GM18502 (cell line): ENCODE results near the gene CDH4.

Experiments used
- ATAC-seq: cut with Tn5 transposase; IDR thresholded peaks from one replicate; pipeline ENCODE4 v1.9.1; 2021; ENCODE audit warnings: mild to moderate bottlenecking; ENCODE audit not compliant: unreplicated experiment, poor library complexity

The CDH4 gene

DNA sequence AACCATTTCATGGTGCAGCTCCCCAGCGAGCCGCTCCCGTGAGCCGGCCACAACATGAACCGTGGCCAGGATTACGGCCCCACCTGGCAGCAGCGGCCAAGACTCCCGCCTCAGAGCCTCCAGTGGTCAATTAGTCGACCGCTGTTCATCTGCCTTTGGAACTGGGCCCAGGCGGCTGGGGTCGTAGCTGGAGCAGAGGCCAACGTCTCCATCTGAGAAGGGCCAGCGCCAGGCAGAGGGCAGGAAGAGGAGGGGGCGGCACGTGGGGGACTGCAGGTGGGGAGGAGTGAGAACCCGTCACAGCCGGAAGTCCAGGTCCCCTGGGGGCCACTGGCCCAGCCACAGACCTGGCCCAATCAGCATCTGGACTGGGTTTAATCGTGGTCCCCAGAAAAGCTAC lies 629.4 kb downstream of the CDH4 start:
- no peak for ATAC-seq

DNA sequence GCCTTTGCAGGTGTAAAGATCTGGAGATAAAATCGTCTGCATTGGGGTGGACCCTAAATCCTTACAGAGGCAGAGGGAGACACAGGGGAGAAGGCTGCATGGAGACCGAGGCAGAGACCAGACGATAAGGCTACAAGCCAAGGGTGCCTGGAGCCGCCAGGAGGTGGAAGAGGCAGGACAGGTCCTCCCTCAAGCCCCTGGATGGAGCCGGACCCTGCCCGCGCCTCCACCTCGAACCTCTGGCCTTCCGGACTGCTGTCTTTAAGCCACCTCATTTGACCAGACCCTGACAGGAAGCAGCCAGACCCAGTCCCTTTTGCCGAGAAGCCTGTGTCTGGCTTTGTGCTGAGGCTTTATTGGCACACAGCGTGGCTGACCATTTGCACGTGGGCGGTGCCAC lies 629.8 kb downstream of the CDH4 start:
- no peak for ATAC-seq

DNA sequence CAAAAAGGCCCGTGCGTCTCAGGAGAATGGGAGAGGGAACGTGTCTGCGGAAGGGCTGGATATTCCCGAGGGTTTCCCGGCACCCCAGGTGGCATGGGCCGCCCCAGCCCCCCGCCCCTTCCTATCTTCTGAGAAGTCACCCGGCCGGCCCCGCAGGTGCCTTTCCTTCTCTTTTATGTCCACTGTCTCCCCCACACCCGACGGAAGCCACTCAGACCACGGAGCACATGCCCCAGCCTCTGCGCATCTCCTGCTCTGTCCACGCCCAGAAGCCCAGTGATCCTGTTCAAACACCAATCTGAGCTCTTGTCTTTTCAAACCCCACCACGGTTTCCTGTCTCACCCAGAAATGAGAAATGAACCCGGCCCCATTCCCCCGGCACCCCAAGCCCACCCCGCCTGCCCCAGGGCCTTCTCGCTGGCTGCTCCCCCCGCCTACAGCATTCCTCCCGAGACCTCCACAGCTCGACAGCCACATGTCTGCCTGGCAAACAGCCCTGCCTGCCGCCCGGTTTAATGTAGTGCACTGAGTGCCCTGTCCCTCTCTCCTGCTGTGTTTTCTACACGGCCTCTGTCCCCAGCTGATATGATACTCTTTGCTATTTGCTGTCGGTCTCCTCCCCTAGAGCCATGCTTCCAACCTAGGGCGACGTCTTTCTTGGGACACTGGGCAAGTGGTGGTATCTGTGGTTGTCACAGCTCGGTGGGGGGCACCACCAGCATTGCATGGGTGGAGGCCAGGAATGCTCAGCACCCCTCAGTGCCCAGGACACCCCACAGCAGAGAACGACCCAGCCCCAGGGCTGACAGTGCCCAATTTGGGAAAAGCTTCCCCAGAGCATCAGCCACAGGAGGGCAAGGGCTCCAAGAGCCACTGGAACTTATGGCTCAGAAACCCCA lies 630.9 kb downstream of the CDH4 start:
- no peak for ATAC-seq

DNA sequence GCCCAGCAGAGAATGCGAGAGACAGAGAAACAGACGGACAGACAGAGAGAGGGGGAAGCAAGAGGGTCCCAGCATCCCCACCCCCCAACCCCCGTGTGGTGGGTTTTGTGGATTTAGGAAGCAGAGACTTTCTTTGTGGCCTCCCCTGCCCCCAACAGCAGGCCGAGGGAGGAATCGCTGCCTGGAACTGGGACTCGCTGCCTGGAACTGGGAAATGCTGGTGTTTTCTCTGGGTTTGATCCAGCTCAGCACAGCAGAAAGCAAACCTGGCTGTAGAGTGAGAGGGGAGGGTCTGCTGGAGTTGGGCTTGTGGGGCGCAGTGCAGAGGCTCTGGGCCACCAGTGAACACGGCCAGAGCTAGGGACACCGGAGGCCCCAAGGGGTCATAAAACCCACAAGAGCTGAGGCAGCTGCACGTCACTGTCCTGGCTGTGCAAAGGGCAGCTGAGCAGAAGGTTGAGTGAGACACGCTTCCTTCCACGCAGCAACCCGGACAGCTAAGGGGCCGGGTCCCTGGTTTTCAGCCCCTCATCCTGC lies 631.9 kb downstream of the CDH4 start:
- ATAC-seq: no peak

DNA sequence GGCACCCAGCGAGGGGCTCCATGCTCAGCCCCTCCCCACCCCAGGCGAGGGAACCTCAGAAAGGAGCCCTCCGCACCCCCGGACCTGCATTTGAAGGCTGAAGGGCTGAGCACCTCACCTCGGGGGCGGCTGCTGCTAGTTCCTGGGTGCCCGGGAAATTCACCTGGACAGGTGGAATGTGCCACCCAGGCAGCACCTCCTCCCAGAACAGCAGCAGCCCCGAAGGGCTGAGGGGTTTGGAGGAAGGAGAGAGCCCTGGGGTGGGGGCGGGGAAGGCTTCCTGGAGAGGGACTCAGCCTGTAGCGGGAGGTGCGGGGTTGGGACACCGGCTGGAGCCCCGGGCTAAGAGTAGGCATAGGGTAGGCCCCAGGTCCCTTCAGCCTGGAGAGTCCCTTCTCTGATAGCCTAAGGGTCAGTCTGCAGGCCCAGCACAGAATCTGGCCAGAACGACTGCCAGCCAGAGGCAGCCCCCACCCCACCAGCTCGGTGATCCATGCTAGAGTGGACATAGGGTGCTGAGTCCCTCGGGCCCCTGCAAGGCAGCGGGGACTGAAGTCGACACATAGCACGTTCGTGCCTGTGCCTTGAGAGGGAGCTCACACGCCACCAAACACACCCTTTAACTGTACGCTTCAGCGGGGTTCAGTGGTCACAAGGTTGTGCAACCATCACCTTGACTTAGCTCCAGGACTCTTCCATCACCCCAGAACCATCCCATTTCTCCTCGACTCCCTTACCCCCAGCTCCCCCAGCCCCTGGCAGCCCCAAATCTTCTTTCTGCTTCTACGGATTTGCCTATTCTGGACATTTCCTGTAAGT lies 632.7 kb downstream of the CDH4 start:
- no peak for ATAC-seq

DNA sequence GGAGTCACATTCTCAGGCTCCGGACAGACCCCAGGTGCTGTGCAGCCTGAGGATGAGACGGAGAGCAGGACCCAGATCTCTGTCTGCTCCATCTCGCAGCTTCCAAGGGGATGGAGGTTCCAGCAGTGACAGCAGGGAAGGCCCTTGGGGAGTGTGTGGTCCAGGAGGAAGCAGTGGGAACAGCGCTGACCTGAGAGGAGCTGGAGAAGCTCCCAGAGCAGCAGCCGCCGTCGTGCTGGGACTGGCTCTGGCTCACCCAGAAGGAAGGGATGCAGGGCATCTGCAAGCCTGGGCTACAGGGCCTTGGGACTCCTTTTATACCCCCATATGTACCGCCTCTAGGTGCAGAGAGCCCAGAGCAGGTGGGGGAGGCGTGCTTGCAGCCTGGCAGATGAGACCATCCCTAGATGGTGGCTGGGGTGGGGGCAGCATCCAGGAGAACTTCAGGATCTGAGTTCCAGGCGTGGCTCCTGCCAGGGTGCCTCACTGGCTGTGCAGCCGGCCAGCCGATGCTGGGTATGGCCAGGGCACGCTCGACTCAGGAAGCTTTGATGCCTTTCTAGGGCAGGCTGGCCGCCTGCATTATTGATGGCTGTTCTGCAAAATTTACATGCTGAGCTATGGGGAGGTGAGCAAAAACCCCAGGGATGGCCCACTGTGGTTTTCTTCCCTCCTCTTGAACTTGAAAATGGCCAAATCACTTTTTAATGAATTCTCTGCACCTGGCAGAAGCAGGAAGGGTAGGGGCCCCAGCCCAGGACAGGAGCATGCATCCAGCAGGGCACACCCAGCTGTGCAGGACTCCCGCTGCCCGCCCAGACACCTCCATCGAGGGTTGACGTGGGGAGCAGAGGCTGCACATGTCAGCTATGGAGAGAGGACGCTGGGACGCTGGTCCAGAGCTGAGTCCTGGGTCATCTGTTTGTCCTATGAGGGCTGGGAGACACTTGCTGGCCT lies 634.0 kb downstream of the CDH4 start:
- no peak for ATAC-seq

DNA sequence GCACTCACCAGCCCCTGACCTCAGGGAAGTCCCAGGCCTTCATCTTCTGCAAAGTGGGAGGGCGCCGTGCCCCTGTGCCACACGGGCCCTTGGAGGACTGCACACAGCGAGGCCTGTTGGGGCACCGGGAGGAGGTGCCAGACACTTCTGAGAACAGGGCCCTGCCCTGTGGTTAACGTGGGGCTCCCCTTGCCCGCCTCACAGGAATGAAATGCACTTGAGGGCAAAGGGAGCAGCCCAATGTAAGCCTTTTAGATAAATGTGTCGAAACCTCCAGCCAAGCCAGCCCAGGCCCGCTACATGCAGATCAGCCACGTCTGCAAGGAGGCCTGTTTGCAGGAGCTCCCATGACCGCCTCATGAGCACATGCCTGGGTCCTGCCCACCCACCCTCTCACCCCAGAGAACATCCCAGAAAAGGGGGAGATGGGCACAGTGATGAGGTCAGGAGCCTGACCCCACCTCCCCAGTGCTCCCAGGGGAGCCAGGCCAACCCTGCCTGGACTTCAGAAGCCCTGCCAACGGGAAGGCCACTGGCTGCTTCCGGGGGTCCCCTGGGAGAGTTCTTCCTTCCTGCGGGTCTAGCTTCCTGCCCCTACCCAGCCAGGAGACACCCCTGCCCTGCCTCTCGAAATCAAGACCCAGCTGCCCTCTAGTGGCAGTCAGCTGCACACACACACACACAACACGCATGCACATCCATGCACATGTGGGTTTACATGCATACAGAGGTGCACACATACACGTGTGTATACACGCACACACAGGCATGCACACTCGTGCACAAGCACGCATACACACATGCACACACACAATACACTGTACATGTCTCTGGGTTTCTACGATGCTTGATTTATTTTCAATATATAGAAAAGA lies 634.9 kb downstream of the CDH4 start:
- ATAC-seq: no peak

DNA sequence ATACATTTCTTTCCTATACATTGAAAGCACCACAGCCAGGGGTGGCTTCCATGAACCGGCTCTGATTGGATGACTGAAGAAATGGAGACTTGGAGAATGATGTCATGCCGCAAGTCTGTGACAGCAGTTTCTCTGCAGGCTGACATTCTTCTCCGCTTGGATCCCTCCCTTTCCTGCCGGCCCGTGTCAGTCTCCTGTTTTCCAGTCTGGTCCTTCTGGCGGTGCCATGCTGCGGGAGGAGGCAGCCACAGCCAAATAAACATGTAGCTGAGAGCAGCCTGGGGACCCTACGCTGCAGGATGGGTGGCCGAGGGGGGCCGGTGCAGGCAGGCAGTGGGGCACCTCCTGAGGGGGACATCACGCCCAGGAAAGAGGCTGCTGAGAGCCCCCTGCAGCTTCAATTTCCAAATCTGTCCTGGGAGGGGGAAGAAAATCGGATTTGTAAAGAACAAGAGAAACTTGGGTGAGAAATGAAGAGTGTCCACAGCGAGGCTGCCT lies 635.6 kb downstream of the CDH4 start:
- no peak for ATAC-seq

DNA sequence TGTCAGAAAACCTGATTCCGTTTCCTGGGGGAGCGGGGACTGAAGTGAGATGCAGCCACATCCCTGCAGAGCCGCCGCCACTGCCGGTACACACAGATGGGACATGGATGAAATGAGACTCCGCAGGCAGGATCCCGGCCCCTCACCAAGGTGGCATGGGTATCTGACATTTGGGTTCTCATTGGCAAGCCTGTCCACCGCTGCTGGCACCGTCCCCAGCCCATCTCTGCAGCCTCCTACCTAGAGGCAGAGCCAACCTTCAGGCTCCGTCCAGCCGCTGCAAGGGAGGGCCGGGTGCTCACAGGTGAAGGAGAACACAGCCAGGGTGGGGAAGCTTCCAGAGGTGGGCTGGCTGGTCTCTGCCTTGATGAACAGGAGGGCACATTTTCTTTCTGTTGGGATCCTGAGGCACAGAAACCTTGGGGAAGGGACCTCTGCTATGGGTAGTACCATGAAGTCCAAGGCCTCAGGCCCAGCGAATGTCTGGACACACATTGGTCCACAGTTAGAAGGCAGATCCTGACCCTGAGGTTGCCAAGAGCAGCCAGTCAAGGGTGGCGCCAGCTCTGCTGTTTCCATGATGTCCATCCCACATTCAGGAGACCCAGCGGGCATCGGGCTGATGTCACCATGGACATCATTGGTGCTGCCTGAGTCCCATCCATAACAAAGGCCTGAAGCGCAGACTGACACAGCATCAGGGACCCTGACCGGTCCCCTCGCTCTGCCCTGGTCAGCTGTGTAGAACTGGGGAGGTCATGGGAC lies 636.2 kb downstream of the CDH4 start:
- ATAC-seq: no peak

DNA sequence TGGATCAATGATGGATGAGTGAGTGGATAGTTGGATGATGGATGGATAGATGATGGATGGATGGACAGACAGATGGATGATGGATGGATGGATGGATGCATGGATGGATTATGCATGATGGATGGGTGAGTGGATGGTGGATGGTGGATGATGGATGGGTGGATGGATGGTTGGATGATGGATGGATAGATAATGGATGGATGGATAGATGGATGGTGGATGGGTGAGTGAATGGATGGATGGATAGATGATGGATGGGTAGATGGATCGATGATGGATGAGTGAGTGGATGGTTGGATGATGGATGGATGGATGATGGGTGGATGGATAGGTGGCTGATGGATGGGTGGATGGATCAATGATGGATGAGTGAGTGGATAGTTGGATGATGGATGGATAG lies 637.6 kb downstream of the CDH4 start:
- no peak for ATAC-seq

DNA sequence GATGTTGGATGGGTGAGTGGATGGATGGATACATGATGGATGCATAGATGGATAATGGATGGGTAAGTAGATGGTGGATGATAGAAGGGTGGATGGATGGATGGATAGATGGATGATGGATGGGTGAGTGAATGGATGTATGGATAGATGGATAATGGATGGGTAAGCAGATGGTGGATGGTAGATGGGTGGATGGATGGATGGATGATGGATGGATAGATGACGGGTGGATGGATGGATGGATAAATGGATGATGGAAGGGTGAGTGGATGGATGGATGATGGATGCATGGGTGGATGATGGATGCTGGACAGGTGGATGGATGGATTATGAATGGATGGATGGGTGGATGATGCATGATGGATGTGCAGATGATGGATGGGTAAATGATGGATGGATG lies 638.1 kb downstream of the CDH4 start:
- no peak for ATAC-seq

DNA sequence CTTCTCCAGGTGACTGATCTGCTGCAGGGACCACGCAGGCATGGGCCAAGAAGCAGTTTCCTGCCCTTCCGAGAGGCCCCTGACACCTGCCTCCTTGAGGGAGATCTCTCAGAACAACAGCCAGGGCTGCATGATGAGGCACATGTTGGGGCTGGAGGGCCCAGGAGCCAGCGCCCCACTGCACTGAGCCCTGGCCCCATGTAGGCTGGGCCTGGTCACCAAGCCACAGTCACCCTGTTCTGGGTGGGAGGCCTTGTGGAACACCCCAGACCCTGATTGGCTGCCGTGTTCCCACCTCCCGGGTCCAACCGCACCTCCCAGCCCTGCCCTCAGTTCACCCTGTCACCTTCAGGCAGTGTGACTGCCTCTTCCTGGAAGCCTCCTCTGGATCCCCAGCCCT lies 639.4 kb downstream of the CDH4 start:
- no peak for ATAC-seq

DNA sequence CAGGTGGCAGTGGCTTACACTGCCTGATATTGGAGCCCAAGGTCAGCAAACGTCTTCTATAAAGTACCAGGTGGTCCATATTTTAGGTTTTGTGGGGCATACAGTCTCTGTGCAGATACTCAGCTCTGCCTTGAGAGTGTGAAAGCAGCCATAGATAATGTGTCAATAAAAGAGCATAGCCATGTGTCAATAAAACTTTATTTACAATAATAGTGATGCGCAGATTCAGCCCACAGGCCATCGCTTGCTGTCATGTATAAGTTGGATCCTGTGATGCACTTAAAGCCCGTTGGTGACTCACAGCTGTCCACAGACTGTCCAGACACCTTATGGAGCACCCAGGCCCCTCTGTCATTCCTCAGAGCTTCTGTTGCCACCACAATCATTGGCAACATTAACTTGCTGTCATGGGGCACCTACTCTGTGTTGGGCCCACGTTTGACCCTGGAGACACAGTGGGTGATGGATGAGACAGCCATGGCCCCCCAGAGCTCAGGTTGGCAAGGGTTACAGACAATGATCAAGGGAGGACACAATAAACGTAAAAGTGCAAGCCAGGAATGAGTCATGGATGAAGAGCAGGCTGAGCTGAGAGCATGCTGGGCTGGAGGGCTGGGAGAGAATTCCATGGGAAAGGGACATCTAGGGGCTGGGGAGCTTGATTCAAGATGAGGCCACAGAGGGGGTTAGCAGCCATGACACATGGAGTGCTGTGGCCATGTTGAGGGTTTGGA lies 640.0 kb downstream of the CDH4 start:
- ATAC-seq: no peak

DNA sequence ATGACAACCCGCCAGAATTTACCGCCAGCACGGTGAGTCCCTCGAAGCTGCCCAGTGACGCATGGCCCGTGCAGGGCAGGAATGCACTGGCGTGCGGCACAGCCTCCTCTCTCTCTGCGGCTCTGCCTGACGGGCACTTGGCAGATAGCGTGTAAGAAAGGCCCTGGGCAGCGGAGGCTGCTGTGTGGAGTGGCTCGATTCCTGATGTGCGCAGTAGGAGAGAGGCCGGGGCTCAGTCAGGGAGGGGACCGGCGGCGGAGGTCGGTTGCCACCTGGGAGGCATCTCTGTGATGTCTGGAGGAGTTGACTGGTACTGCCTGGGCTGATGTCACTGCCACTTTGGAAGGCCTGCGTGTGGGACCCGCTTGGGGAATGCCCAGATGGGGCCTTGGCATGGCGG lies 643.0 kb downstream of the CDH4 start:
- ATAC-seq: no peak

DNA sequence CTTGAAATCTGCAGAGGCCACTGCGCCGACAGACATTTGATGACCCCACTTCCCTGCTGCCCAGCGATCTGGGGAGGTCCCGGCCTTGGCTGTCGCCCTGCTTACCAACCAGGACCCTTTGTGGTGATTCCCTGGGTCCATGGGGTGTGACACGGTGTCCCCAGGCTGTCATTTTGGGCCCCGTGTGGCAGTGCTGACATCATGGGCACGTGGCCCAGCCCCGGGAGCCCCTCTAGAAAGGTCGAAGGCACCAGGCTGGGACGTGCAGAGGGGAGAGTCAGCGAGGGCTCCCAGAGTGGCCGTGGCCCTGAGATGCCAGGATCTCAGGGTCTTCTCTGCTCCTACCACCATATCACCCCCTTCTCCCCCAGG lies 643.6 kb downstream of the CDH4 start:
- ATAC-seq: no peak

DNA sequence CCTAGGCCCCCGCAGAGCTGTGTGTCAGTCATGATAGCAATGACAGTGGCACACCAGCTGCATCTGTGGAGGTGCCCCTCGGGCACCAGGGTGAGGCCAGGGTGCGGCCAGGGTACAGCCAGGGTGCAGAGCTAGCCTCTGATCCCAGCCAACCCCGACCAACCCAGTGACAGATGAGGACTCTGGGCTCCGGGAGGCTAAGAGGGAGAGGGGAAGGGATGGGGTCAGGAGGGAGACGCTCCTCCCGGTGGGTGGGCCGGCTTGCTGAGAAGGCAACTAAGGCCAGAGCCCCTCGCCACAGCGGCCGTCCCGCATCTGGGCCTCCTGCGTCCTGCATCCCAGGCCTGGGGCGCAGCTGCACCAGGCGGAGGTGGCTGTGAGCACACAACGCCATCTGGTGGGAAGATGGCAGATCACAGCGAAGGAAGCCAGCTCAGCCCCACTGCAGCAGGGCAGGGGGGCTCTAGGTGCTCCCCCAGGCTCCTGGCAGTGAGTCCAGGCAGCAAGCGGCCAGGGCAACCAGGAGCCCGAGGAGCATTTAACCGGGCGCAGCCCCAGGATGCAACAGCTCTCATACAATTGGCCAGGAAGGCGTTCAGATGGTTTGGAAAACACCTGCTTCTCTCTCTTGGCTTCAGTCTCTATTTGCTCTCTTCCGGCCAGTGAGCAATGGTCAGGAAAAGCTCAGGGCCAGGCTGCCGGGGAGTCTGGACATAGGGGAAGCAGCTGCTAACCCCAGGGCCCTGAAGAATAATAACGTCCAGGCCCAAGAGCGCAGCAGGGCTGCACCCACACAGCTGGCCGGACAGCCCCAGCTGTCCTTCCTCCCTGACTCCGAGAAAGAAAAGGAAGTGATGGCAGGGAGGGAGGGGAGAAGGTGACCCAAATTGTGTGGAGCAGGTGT lies 644.2 kb downstream of the CDH4 start:
- ATAC-seq: no peak
